Panc1 (cell line): Measurements from ENCODE around the gene GABARAP.
A peak's percentile ranks its signal among the peaks of the same experiment; 100 is the strongest.

ENCODE experiments used
- CTCF ChIP-seq: fragments of 450-650 bp; IDR thresholded peaks from 2 replicates; pipeline ENCODE4 v1.5.1; 2017; ENCODE audit warnings: mild to moderate bottlenecking
- POLR2AphosphoS5 ChIP-seq: IDR thresholded peaks from 2 replicates; pipeline ENCODE4 v1.6.1; 2012; ENCODE audit warnings: mild to moderate bottlenecking, low read depth, low read length, moderate library complexity
- TCF7L2 ChIP-seq: IDR thresholded peaks from 2 replicates; pipeline ENCODE4 v1.6.1; 2011; ENCODE audit warnings: mild to moderate bottlenecking, low read depth, low read length, inconsistent platforms
- TF ChIP-seq, protein P1 (sequence below), 2 experiments: IDR thresholded peaks; 2 replicates each; pipeline ENCODE4 v1.6.1; 2011 to 2012; ENCODE audit warnings: low read depth in 2 of 2, control low read depth in 1 of 2, low read length in 1 of 2, mild to moderate bottlenecking in 1 of 2, moderate library complexity in 1 of 2; ENCODE audit not compliant: insufficient read depth in 1 of 2

DNA sequence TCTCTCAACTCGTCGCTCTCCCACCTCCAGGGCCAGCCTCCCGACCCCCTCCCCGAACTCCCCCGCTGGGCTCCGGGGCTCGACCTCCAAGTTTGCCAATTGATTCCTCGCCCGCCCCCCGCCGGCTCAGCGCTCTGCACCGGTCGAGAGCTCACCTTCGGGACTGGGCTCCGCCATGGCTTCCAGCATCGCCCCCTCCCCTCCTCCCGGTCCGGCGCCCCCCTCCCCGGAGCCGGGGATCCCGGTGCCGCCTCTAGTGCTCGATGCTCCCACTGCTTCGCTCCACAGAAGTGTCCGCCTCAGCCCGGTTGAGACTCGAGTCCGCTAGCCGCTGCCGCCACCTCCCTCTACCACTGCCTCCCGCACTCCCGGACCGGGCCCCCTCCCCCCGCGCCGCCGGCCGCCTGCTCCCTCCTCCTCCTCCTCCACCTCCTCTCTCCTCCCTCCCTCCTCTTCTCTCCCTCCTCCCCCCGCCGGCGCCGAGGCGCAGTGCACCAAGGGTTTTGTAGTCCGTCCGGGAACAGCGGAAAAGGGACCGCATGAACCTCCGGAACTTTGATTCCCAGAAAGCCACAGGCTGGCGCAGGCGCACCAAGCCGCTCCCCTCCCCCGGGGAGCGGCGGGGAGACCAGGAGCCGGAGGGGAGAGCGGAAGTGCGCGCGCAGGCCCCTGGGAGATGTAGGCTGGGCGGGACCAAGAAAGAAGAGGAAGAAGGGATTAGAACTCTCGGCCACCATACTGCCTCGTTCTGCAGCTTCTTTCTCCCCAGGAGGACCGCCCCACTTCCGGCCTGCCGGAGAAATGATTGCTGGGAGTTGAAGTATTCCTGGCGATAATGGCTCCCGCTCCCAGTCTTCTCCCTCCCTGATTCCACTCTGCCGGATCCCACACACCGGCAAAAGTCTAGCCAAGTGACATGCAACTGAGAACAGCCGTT is 2.9 kb downstream of the GABARAP start, which contains the start of gene PHF23:
- TF ChIP-seq CTCF: no peak
- peak; percentile 56 for TF ChIP-seq POLR2AphosphoS5
- TF ChIP-seq, protein P1, sequence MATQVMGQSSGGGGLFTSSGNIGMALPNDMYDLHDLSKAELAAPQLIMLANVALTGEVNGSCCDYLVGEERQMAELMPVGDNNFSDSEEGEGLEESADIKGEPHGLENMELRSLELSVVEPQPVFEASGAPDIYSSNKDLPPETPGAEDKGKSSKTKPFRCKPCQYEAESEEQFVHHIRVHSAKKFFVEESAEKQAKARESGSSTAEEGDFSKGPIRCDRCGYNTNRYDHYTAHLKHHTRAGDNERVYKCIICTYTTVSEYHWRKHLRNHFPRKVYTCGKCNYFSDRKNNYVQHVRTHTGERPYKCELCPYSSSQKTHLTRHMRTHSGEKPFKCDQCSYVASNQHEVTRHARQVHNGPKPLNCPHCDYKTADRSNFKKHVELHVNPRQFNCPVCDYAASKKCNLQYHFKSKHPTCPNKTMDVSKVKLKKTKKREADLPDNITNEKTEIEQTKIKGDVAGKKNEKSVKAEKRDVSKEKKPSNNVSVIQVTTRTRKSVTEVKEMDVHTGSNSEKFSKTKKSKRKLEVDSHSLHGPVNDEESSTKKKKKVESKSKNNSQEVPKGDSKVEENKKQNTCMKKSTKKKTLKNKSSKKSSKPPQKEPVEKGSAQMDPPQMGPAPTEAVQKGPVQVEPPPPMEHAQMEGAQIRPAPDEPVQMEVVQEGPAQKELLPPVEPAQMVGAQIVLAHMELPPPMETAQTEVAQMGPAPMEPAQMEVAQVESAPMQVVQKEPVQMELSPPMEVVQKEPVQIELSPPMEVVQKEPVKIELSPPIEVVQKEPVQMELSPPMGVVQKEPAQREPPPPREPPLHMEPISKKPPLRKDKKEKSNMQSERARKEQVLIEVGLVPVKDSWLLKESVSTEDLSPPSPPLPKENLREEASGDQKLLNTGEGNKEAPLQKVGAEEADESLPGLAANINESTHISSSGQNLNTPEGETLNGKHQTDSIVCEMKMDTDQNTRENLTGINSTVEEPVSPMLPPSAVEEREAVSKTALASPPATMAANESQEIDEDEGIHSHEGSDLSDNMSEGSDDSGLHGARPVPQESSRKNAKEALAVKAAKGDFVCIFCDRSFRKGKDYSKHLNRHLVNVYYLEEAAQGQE (IDR thresholded peaks at IDR 0.05; ENCODE audit: insufficient read depth in 1 of 2, low read depth in 2 of 2, low read length in 1 of 2): no peak
- peak; percentile 77 for TF ChIP-seq TCF7L2
